HL-60 (cell line): ENCODE measurements around the gene DLG1.

Experiments used
- DNase-seq, 2 experiments: peaks; one replicate each; pipeline ENCODE4 v3.0.0-alpha.2; 2010 to 2020; ENCODE audit warnings: low read depth in 1 of 2, low spot score in 1 of 2
- H3K27ac ChIP-seq: fragments of 250-450 bp; sonication (Bioruptor Pico); replicated peaks from 2 replicates; pipeline ENCODE4 v1.5.1; 2020; ENCODE audit warnings: mild to moderate bottlenecking, moderate library complexity
- H3K27me3 ChIP-seq: fragments of 250-450 bp; sonication (Bioruptor Pico); 2 replicates; pipeline ENCODE4 v1.5.1; 2021; ENCODE audit warnings: mild to moderate bottlenecking, moderate library complexity; ENCODE audit not compliant: insufficient read depth, poor library complexity, severe bottlenecking
- H3K4me3 ChIP-seq: replicated peaks from 2 replicates; pipeline ENCODE4 v1.5.1; 2011; ENCODE audit warnings: mild to moderate bottlenecking, control low read depth, low read length; ENCODE audit not compliant: insufficient read depth
- GABPA ChIP-seq: IDR thresholded peaks from 2 replicates; pipeline ENCODE4 v1.6.1; 2012; ENCODE audit warnings: low read depth
- POLR2AphosphoS5 ChIP-seq: IDR thresholded peaks from 2 replicates; pipeline ENCODE4 v1.6.1; 2012; ENCODE audit warnings: low read depth
- SPI1 ChIP-seq: IDR thresholded peaks from 2 replicates; pipeline ENCODE4 v1.6.1; 2012; ENCODE audit warnings: low read depth, mild to moderate bottlenecking, borderline replicate concordance
- TF ChIP-seq, protein P1 (sequence below): IDR thresholded peaks from 2 replicates; pipeline ENCODE4 v1.6.1; 2012; ENCODE audit warnings: low read depth; ENCODE audit not compliant: insufficient replicate concordance
- TF ChIP-seq, protein P2 (sequence below): IDR thresholded peaks from one replicate; pipeline ENCODE4 v1.5.1; 2011; ENCODE audit warnings: low read length, control low read depth, inconsistent platforms; ENCODE audit not compliant: insufficient read depth

DLG1 gene

DNA sequence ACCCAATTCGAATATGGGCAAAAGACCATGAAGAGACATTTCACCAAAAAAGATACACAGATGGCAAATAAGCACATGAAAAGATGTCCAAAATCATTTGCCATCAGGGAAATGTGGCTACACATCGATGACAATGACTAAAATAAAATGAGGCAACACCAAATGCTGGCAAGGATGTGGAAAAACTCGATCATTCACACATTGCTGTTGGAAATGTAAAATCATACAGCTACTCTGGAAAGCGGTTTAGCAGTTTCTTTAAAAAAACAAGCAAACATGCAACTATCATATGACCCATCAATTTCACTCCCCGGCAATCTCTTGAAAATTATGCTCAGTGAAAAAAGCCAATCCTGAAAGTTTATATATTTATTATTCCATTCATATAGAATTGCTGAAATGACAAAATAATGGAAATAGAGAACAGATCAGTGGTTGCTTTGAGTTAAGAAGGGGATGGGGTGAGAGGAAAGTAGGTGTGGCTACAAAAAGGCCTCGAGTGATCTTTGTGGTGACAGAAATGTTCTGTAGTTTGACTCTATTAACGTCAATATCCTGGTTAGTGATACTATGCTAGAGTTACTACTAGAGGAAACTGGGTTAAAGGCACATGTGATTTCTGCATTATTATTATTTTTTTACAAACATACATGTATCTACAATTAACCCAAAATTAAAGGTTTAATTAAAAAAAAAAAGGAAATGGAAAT is 45.0 kb downstream of the DLG1 start:
- no peaks in the 10 kb centered on the region for H3K27me3 ChIP-seq
- TF ChIP-seq SPI1 (no peak), POLR2AphosphoS5 (no peak), GABPA (no peak)
- TF ChIP-seq, protein P1, sequence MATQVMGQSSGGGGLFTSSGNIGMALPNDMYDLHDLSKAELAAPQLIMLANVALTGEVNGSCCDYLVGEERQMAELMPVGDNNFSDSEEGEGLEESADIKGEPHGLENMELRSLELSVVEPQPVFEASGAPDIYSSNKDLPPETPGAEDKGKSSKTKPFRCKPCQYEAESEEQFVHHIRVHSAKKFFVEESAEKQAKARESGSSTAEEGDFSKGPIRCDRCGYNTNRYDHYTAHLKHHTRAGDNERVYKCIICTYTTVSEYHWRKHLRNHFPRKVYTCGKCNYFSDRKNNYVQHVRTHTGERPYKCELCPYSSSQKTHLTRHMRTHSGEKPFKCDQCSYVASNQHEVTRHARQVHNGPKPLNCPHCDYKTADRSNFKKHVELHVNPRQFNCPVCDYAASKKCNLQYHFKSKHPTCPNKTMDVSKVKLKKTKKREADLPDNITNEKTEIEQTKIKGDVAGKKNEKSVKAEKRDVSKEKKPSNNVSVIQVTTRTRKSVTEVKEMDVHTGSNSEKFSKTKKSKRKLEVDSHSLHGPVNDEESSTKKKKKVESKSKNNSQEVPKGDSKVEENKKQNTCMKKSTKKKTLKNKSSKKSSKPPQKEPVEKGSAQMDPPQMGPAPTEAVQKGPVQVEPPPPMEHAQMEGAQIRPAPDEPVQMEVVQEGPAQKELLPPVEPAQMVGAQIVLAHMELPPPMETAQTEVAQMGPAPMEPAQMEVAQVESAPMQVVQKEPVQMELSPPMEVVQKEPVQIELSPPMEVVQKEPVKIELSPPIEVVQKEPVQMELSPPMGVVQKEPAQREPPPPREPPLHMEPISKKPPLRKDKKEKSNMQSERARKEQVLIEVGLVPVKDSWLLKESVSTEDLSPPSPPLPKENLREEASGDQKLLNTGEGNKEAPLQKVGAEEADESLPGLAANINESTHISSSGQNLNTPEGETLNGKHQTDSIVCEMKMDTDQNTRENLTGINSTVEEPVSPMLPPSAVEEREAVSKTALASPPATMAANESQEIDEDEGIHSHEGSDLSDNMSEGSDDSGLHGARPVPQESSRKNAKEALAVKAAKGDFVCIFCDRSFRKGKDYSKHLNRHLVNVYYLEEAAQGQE: no peak
- TF ChIP-seq, protein P2, sequence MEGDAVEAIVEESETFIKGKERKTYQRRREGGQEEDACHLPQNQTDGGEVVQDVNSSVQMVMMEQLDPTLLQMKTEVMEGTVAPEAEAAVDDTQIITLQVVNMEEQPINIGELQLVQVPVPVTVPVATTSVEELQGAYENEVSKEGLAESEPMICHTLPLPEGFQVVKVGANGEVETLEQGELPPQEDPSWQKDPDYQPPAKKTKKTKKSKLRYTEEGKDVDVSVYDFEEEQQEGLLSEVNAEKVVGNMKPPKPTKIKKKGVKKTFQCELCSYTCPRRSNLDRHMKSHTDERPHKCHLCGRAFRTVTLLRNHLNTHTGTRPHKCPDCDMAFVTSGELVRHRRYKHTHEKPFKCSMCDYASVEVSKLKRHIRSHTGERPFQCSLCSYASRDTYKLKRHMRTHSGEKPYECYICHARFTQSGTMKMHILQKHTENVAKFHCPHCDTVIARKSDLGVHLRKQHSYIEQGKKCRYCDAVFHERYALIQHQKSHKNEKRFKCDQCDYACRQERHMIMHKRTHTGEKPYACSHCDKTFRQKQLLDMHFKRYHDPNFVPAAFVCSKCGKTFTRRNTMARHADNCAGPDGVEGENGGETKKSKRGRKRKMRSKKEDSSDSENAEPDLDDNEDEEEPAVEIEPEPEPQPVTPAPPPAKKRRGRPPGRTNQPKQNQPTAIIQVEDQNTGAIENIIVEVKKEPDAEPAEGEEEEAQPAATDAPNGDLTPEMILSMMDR: no peak
- H3K27ac ChIP-seq: no peak overlapping the region
- H3K4me3 ChIP-seq: no peak overlapping the region
- DNase-seq: no peak

DNA sequence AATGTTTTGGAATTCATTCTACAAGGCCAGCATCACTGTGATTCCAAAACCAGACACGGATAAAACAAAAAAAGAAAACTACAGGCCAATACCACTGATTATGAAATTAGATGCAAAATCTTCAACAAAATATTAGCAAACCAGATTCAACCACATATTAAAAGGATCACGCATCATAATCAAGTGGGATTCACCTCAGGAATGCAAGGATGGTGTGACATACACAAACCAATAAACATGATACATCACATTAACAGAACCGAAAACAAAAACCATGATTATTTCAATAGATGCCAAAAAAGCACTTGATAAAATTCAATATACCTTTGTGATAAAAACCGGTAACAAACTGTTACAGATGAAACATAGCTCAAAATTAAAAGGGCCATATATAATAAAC is 48.9 kb downstream of the DLG1 start:
- TF ChIP-seq GABPA (no peak), SPI1 (no peak)
- TF ChIP-seq, protein P1: no peak
- DNase-seq: no peak
- H3K27me3 ChIP-seq: no peaks in the 10 kb centered on the region
- no peak overlapping the region for H3K4me3 ChIP-seq
- no peak overlapping the region for H3K27ac ChIP-seq

GRCh38 chr3:197248341-197248740 is 50.1 kb downstream of the DLG1 start:
- Histone ChIP-seq H3K4me3 (no peak overlapping the region), H3K27me3 (no peaks in the 10 kb centered on the region), H3K27ac (no peak overlapping the region)
- TF ChIP-seq, protein P1: no peak
- TF ChIP-seq SPI1 (no peak), GABPA (no peak), POLR2AphosphoS5 (no peak)
- TF ChIP-seq, protein P2: no peak
- DNase-seq: no peak
